HepG2 (cell line): ENCODE results near the gene SOCS1. TPM values are rescaled to one million over a fixed set of nuclear protein-coding genes. Genes with fewer than 3 reads are reported as not detected.
A peak's percentile ranks its signal among the peaks of the same experiment; 100 is the strongest.

Experiments
- AHR ChIP-seq: IDR thresholded peaks from 2 replicates; pipeline ENCODE4 v1.6.1; 2018; ENCODE audit warnings: missing genetic modification reagents, missing compliant biosample characterization
- DMAP1 ChIP-seq: IDR thresholded peaks from 2 replicates; pipeline ENCODE4 v1.6.1; 2016
- EEA1 ChIP-seq: sonication (generic); formaldehyde crosslinking; IDR thresholded peaks from 2 replicates; pipeline ENCODE4 v1.5.1; 2020; ENCODE audit warnings: mild to moderate bottlenecking, missing genetic modification reagents, borderline replicate concordance
- HHEX ChIP-seq: IDR thresholded peaks from 2 replicates; pipeline ENCODE4 v1.6.1; 2016; ENCODE audit warnings: control low read depth
- HNRNPL ChIP-seq: fragments of 200-400 bp; formaldehyde crosslinking; IDR thresholded peaks from 2 replicates; pipeline ENCODE4 v1.6.1; 2017; ENCODE audit warnings: mild to moderate bottlenecking, low read depth, low read length
- ISX ChIP-seq: sonication (generic); formaldehyde crosslinking; conservative IDR thresholded peaks from 2 replicates; pipeline ENCODE4 v1.5.0; 2020; ENCODE audit warnings: missing genetic modification reagents
- MED1 ChIP-seq: sonication (generic); formaldehyde crosslinking; IDR thresholded peaks from 2 replicates; pipeline ENCODE4 v1.4.0; 2020; ENCODE audit warnings: missing genetic modification reagents
- MTA3 ChIP-seq: sonication (generic); formaldehyde crosslinking; IDR thresholded peaks from 2 replicates; pipeline ENCODE4 v1.4.0; 2020; ENCODE audit warnings: missing genetic modification reagents
- NFRKB ChIP-seq: fragments of 450-650 bp; IDR thresholded peaks from 2 replicates; pipeline ENCODE4 v1.6.1; 2017
- PITX1 ChIP-seq: sonication (generic); formaldehyde crosslinking; IDR thresholded peaks from 2 replicates; pipeline ENCODE4 v1.5.1; 2020; ENCODE audit warnings: mild to moderate bottlenecking, missing genetic modification reagents
- PPARG ChIP-seq: conservative IDR thresholded peaks from 2 replicates; pipeline ENCODE4 v1.6.1; 2016; ENCODE audit warnings: missing biosample characterization, missing genetic modification reagents
- PRMT3 ChIP-seq: sonication (generic); formaldehyde crosslinking; IDR thresholded peaks from 2 replicates; pipeline ENCODE4 v1.8.1; 2022; ENCODE audit warnings: low read depth, mild to moderate bottlenecking, moderate library complexity, missing genetic modification reagents, borderline replicate concordance
- RARA ChIP-seq: IDR thresholded peaks from 2 replicates; pipeline ENCODE4 v1.6.1; 2016; ENCODE audit warnings: missing genetic modification reagents, missing compliant biosample characterization
- REPIN1 ChIP-seq: sonication (generic); formaldehyde crosslinking; IDR thresholded peaks from 2 replicates; pipeline ENCODE4 v1.8.0; 2022; ENCODE audit warnings: missing genetic modification reagents, low read depth, mild to moderate bottlenecking, borderline replicate concordance
- SALL1 ChIP-seq: sonication (generic); formaldehyde crosslinking; IDR thresholded peaks from 2 replicates; pipeline ENCODE4 v1.8.0; 2022; ENCODE audit warnings: mild to moderate bottlenecking, missing genetic modification reagents
- SRY ChIP-seq: sonication (generic); formaldehyde crosslinking; IDR thresholded peaks from 2 replicates; pipeline ENCODE4 v1.8.0; 2022; ENCODE audit warnings: mild to moderate bottlenecking, missing genetic modification reagents
- YEATS4 ChIP-seq: sonication (generic); formaldehyde crosslinking; IDR thresholded peaks from 2 replicates; pipeline ENCODE4 v1.4.0; 2020; ENCODE audit warnings: missing genetic modification reagents, borderline replicate concordance
- ZBTB42 ChIP-seq: sonication (generic); formaldehyde crosslinking; IDR thresholded peaks from 2 replicates; pipeline ENCODE4 v1.5.0; 2020; ENCODE audit warnings: mild to moderate bottlenecking, missing genetic modification reagents
- ZNF274 ChIP-seq: sonication (generic); formaldehyde crosslinking; IDR thresholded peaks from 2 replicates; pipeline ENCODE4 v1.5.1; 2020; ENCODE audit warnings: mild to moderate bottlenecking, missing genetic modification reagents
- ZNF335 ChIP-seq: sonication (generic); formaldehyde crosslinking; IDR thresholded peaks from 2 replicates; pipeline ENCODE4 v1.4.0; 2020; ENCODE audit warnings: missing genetic modification reagents
- ZNF382 ChIP-seq: sonication (generic); formaldehyde crosslinking; IDR thresholded peaks from 2 replicates; pipeline ENCODE4 v1.5.0; 2020; ENCODE audit warnings: missing genetic modification reagents, mild to moderate bottlenecking, borderline replicate concordance
- ZNF737 ChIP-seq: sonication (generic); formaldehyde crosslinking; IDR thresholded peaks from 2 replicates; pipeline ENCODE4 v1.5.0; 2020; ENCODE audit warnings: missing genetic modification reagents, mild to moderate bottlenecking, borderline replicate concordance
- ZSCAN9 ChIP-seq: IDR thresholded peaks from 2 replicates; pipeline ENCODE4 v1.6.1; 2016; ENCODE audit warnings: borderline replicate concordance
- polyA plus RNA-seq, 8 experiments: library from polyadenylated mRNA; depleted of rRNA in 3 of 8; stranded (reverse) in 7 of 8; unstranded in 1 of 8; fragments of >200 nt; fragmentation: Illumina TruSeq in 4 of 8; extraction: Trizol in 4 of 8; gene quantifications; 2 replicates each; pipeline versions ENCODE4 v1.2.1 to v1.2.3, GENCODE V29; 2011 to 2016; ENCODE audit warnings: low read depth in 4 of 8, missing spikeins in 1 of 8, mixed read lengths in 1 of 8; ENCODE audit not compliant: insufficient read depth in 1 of 8
- total RNA-seq, 5 experiments: library from RNA; depleted of rRNA; stranded (reverse); fragments of >200 nt; fragmentation: Illumina TruSeq; extraction: Trizol; gene quantifications; 2 replicates each; pipeline ENCODE4 v1.2.3, GENCODE V29; 2016; ENCODE audit warnings: low read depth in 1 of 5
- TF ChIP-seq, protein P1 (sequence below): sonication (generic); formaldehyde crosslinking; IDR thresholded peaks from 2 replicates; pipeline ENCODE4 v1.4.0; 2020; ENCODE audit warnings: missing genetic modification reagents, borderline replicate concordance
- TF ChIP-seq, protein P2 (sequence below): sonication (generic); formaldehyde crosslinking; IDR thresholded peaks from 2 replicates; pipeline ENCODE4 v1.4.0; 2020; ENCODE audit warnings: missing genetic modification reagents
- TF ChIP-seq, protein P3 (sequence below): sonication (generic); formaldehyde crosslinking; IDR thresholded peaks from 2 replicates; pipeline ENCODE4 v1.8.0; 2022; ENCODE audit warnings: missing genetic modification reagents, low read depth, mild to moderate bottlenecking, borderline replicate concordance

The SOCS1 gene
- total and polyA plus RNA-seq, 2 of the 13 experiments (the other 11 are each of a cell fraction or from before 2014, with no cell fraction given): 5.3 to 6.3 TPM

DNA sequence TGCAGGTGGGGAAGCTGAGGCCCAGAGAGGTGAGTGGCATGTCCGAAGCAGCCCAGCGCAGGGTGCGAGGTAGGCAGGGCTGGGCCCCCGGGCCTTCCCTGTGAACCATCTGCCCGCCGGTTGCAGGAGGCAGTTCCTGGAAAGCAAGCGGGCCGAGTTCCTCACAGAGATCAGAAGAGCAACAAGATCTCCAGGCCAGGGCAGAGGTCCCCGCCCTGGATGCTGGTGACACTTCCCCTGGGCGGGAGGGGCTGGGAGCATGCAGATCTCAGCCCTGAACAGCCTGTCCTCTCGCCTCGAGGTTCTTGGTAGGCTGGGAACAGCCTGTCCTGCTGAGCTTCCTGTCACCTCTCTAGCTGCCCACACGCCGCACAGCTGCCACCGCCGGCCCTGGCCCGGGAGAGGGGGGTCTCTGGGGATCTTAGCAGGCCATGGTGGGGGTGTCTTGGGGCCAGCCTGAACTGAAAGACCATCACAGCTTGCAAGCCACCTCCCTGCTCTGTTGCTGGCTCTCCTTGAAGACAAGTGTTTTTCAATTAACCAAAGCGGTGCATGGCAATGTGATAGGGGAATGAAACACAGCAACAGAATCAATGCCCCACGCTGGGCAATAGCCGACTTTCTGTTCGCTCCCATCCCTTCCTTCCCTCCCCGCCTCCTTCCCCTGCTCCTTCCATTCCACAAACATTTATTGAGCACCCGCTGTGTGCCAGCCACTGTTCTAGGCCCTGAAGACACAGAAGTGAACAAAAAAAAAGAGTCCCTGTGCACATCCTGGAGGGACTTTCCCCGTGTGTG lies 31.7 kb downstream of the SOCS1 start (continued):
- TF ChIP-seq, protein P1, sequence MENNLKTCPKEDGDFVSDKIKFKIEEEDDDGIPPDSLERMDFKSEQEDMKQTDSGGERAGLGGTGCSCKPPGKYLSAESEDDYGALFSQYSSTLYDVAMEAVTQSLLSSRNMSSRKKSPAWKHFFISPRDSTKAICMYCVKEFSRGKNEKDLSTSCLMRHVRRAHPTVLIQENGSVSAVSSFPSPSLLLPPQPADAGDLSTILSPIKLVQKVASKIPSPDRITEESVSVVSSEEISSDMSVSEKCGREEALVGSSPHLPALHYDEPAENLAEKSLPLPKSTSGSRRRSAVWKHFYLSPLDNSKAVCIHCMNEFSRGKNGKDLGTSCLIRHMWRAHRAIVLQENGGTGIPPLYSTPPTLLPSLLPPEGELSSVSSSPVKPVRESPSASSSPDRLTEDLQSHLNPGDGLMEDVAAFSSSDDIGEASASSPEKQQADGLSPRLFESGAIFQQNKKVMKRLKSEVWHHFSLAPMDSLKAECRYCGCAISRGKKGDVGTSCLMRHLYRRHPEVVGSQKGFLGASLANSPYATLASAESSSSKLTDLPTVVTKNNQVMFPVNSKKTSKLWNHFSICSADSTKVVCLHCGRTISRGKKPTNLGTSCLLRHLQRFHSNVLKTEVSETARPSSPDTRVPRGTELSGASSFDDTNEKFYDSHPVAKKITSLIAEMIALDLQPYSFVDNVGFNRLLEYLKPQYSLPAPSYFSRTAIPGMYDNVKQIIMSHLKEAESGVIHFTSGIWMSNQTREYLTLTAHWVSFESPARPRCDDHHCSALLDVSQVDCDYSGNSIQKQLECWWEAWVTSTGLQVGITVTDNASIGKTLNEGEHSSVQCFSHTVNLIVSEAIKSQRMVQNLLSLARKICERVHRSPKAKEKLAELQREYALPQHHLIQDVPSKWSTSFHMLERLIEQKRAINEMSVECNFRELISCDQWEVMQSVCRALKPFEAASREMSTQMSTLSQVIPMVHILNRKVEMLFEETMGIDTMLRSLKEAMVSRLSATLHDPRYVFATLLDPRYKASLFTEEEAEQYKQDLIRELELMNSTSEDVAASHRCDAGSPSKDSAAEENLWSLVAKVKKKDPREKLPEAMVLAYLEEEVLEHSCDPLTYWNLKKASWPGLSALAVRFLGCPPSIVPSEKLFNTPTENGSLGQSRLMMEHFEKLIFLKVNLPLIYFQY (CRISPR knock-in tag): peak; percentile 55; the same call in 1 of the 2 replicates
- TF ChIP-seq ISX (CRISPR knock-in tag): no peak
- TF ChIP-seq PPARG: peak; percentile 75
- no peak for TF ChIP-seq PRMT3
- TF ChIP-seq YEATS4 (CRISPR knock-in tag): 0 out of 2 replicates have a peak, but pooled peaks have one; percentile 32
- TF ChIP-seq ZNF274 (CRISPR knock-in tag): no peak
- TF ChIP-seq MTA3 (CRISPR knock-in tag): no peak
- TF ChIP-seq, protein P2, sequence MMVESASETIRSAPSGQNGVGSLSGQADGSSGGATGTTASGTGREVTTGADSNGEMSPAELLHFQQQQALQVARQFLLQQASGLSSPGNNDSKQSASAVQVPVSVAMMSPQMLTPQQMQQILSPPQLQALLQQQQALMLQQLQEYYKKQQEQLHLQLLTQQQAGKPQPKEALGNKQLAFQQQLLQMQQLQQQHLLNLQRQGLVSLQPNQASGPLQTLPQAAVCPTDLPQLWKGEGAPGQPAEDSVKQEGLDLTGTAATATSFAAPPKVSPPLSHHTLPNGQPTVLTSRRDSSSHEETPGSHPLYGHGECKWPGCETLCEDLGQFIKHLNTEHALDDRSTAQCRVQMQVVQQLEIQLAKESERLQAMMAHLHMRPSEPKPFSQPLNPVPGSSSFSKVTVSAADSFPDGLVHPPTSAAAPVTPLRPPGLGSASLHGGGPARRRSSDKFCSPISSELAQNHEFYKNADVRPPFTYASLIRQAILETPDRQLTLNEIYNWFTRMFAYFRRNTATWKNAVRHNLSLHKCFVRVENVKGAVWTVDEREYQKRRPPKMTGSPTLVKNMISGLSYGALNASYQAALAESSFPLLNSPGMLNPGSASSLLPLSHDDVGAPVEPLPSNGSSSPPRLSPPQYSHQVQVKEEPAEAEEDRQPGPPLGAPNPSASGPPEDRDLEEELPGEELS (CRISPR knock-in tag): peak; percentile 44; the same call in 1 of the 2 replicates
- TF ChIP-seq, protein P3, sequence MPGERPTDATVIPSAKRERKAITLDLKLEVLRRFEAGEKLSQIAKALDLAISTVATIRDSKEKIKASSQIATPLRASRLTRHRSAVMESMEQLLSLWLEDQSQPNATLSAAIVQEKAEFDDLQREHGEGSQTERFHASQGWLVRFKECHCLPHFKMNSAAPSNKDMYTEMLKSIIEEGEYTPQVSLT (CRISPR knock-in tag): no peak
- no peak for TF ChIP-seq HHEX (CRISPR knock-in tag)
- no peak for TF ChIP-seq PITX1 (CRISPR knock-in tag)
- peak; percentile 79 for TF ChIP-seq SALL1 (CRISPR knock-in tag)
- 0 out of 2 replicates have a peak, but pooled peaks have one; percentile 32 for TF ChIP-seq HNRNPL
- TF ChIP-seq REPIN1 (CRISPR knock-in tag): no peak
- TF ChIP-seq ZNF335 (CRISPR knock-in tag): no peak
- TF ChIP-seq SRY (CRISPR knock-in tag): no peak
- TF ChIP-seq AHR: no peak
- no peak for TF ChIP-seq ZNF382 (CRISPR knock-in tag)
- TF ChIP-seq DMAP1 (CRISPR knock-in tag): no peak
- TF ChIP-seq MED1 (CRISPR knock-in tag): peak; percentile 59
- TF ChIP-seq NFRKB: no peak
- no peak for TF ChIP-seq ZSCAN9
- no peak for TF ChIP-seq ZNF737
- TF ChIP-seq ZBTB42 (CRISPR knock-in tag): no peak
- peak; percentile 94 for TF ChIP-seq RARA (CRISPR knock-in tag)
- TF ChIP-seq EEA1: no peak
